Neural progenitor cell (in vitro differentiated cells): ENCODE measurements around the gene TNNC1. TPM values are rescaled to one million over a fixed set of nuclear protein-coding genes. Genes with fewer than 3 reads are reported as not detected.

Experiments
- DNase-seq: peaks from one replicate; pipeline ENCODE4 v3.0.0-alpha.2; 2016; ENCODE audit warnings: low spot score
- H2AFZ ChIP-seq: fragments of 200-600 bp; sonication (generic); replicated peaks from 2 replicates; pipeline ENCODE4 v1.6.1; 2016; ENCODE audit warnings: antibody characterized with exemption
- H3F3A ChIP-seq: fragments of 200-600 bp; sonication (generic); 2 replicates; pipeline ENCODE4 v1.6.1; 2016; ENCODE audit warnings: antibody characterized with exemption, low read depth
- H3K27ac ChIP-seq: fragments of 200-600 bp; sonication (generic); 2 replicates; pipeline ENCODE4 v1.5.1; 2016; ENCODE audit warnings: mild to moderate bottlenecking
- H3K27me3 ChIP-seq: fragments of 200-600 bp; sonication (generic); 2 replicates; pipeline ENCODE4 v1.6.1; 2016; ENCODE audit warnings: mild to moderate bottlenecking, moderate library complexity
- H3K36me3 ChIP-seq: fragments of 200-600 bp; sonication (generic); 2 replicates; pipeline ENCODE4 v1.5.1; 2016
- H3K4me1 ChIP-seq: fragments of 200-600 bp; sonication (generic); 2 replicates; pipeline ENCODE4 v1.6.1; 2016; ENCODE audit warnings: mixed run types
- H3K4me2 ChIP-seq: fragments of 200-600 bp; sonication (generic); 2 replicates; pipeline ENCODE4 v1.6.1; 2016
- H3K4me3 ChIP-seq: fragments of 200-600 bp; sonication (generic); 2 replicates; pipeline ENCODE4 v1.5.1; 2016
- H3K79me2 ChIP-seq: fragments of 200-600 bp; sonication (generic); 2 replicates; pipeline ENCODE4 v1.6.1; 2016; ENCODE audit warnings: low read depth
- H3K9ac ChIP-seq: fragments of 200-600 bp; sonication (generic); 2 replicates; pipeline ENCODE4 v1.6.1; 2016
- H3K9me3 ChIP-seq: fragments of 200-600 bp; sonication (generic); 2 replicates; pipeline ENCODE4 v1.5.1; 2016; ENCODE audit warnings: low read depth
- H4K20me1 ChIP-seq: fragments of 200-600 bp; sonication (generic); 2 replicates; pipeline ENCODE4 v1.6.1; 2016; ENCODE audit warnings: low read depth
- H3K27ac Mint-ChIP-seq: 3 replicates; pipeline ENCODE4 v1.8.0; 2021; ENCODE audit warnings: mixed read lengths
- H3K27me3 Mint-ChIP-seq: 2 replicates; pipeline ENCODE4 v1.8.0; 2022; ENCODE audit warnings: low read depth, mild to moderate bottlenecking, inconsistent platforms, moderate library complexity, mixed read lengths; ENCODE audit not compliant: insufficient read depth
- H3K36me3 Mint-ChIP-seq: 3 replicates; pipeline ENCODE4 v1.8.0; 2021; ENCODE audit warnings: mixed read lengths
- H3K4me1 Mint-ChIP-seq: 3 replicates; pipeline ENCODE4 v1.8.0; 2021; ENCODE audit warnings: mixed read lengths
- H3K4me3 Mint-ChIP-seq: 3 replicates; pipeline ENCODE4 v1.8.0; 2021; ENCODE audit warnings: mild to moderate bottlenecking, moderate library complexity, mixed read lengths
- H3K9me3 Mint-ChIP-seq: 3 replicates; pipeline ENCODE4 v1.8.0; 2020; ENCODE audit warnings: mixed read lengths
- EZH2 ChIP-seq: fragments of 200-600 bp; sonication (generic); IDR thresholded peaks from 2 replicates; pipeline ENCODE4 v1.6.1; 2017; ENCODE audit warnings: antibody characterized with exemption, mild to moderate bottlenecking, moderate library complexity
- EZH2phosphoT487 ChIP-seq: fragments of 200-600 bp; sonication (generic); IDR thresholded peaks from 2 replicates; pipeline ENCODE4 v1.6.1; 2017; ENCODE audit warnings: antibody characterized with exemption
- total RNA-seq: library from RNA; depleted of rRNA; stranded (reverse); fragments of >200 nt; gene quantifications from 2 replicates; pipeline ENCODE4 v1.2.3, GENCODE V29; 2015; ENCODE audit warnings: low replicate concordance
- TF ChIP-seq, protein P1 (sequence below): fragments of 200-600 bp; sonication (generic); IDR thresholded peaks from 2 replicates; pipeline ENCODE4 v1.5.1; 2017; ENCODE audit warnings: antibody characterized with exemption, mild to moderate bottlenecking

Gene TNNC1
- total RNA-seq, 1 donor from 2014 or later: 0.67 TPM

DNA sequence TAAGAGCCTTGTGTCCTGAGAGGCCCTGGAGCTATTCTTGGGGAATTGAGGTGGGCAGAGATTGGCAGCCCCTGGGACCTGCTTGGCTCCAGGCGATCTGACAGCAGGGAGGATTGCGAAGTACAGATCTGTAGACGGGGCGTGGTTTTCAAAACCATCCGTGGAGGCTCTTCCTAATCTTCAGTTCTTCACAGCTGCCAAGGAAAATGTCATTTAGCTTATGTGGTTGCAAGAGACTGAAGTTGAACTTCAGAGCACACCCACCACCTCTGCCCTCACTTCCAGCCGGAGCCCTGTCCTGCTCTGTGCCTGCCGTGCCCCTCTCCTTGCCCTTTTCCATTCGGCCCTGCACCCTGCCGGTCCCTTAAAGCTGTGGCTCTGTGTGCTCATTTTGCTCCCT is 14.5 kb upstream of the TNNC1 start:
- H3K9me3 ChIP-seq: no peaks in the 10 kb centered on the region
- H2AFZ ChIP-seq: no peak overlapping the region
- no peaks in the 10 kb centered on the region for H3K27me3 ChIP-seq
- no peak overlapping the region for H3K27ac ChIP-seq
- no peak overlapping the region for H3K4me3 ChIP-seq
- H3K4me3 Mint-ChIP-seq: no peak overlapping the region
- no peak overlapping the region for H3K9ac ChIP-seq
- H3K79me2 ChIP-seq: peaks cover 57% of the 10 kb centered on the region
- no peak overlapping the region for H3K27ac Mint-ChIP-seq
- peaks cover 79% of the 10 kb centered on the region for H4K20me1 ChIP-seq
- no peaks in the 10 kb centered on the region for H3K9me3 Mint-ChIP-seq
- H3K27me3 Mint-ChIP-seq: peaks cover 2% of the 10 kb centered on the region
- no peaks in the 10 kb centered on the region for H3K4me1 ChIP-seq
- H3K4me1 Mint-ChIP-seq: peaks cover 12% of the 10 kb centered on the region
- no peak for DNase-seq
- H3F3A ChIP-seq: peaks cover 14% of the 10 kb centered on the region
- peaks cover 22% of the 10 kb centered on the region for H3K36me3 Mint-ChIP-seq
- no peak for TF ChIP-seq EZH2
- TF ChIP-seq, protein P1, sequence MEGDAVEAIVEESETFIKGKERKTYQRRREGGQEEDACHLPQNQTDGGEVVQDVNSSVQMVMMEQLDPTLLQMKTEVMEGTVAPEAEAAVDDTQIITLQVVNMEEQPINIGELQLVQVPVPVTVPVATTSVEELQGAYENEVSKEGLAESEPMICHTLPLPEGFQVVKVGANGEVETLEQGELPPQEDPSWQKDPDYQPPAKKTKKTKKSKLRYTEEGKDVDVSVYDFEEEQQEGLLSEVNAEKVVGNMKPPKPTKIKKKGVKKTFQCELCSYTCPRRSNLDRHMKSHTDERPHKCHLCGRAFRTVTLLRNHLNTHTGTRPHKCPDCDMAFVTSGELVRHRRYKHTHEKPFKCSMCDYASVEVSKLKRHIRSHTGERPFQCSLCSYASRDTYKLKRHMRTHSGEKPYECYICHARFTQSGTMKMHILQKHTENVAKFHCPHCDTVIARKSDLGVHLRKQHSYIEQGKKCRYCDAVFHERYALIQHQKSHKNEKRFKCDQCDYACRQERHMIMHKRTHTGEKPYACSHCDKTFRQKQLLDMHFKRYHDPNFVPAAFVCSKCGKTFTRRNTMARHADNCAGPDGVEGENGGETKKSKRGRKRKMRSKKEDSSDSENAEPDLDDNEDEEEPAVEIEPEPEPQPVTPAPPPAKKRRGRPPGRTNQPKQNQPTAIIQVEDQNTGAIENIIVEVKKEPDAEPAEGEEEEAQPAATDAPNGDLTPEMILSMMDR: no peak
- TF ChIP-seq EZH2phosphoT487: no peak
- H3K4me2 ChIP-seq: no peak overlapping the region
- H3K36me3 ChIP-seq: peaks cover 3% of the 10 kb centered on the region

DNA sequence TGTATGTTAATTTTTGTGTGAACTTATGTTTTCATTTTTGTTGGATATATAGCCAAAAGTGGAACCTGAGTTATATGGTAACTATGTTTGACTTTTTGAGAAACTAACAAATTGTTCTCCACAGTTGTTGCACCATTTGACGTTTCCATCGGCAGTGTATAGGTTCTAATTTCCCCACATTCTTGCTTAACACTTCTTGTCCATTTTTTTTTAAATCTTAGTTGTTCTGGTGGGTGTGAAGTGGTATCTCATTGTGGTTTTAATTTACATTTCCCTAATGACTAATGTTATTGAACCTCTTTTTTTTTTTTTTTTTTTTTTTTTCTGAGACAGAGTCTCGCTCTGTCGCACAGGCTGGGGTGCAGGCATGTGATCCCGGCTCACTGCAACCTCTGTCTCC is 9.6 kb upstream of the TNNC1 start:
- peaks cover 28% of the 10 kb centered on the region for H3K36me3 Mint-ChIP-seq
- Histone ChIP-seq H3K27ac (no peak overlapping the region), H3K9ac (no peak overlapping the region), H3K4me2 (no peak overlapping the region), H3K79me2 (peaks cover 93% of the 10 kb centered on the region), H4K20me1 (peaks cover 75% of the 10 kb centered on the region), H3K4me1 (no peaks in the 10 kb centered on the region), H3F3A (peaks cover 14% of the 10 kb centered on the region), H3K9me3 (no peaks in the 10 kb centered on the region), H2AFZ (no peak overlapping the region), H3K27me3 (no peaks in the 10 kb centered on the region), H3K36me3 (peaks cover 23% of the 10 kb centered on the region), H3K4me3 (no peak overlapping the region)
- no peak overlapping the region for H3K4me3 Mint-ChIP-seq
- H3K27ac Mint-ChIP-seq: no peak overlapping the region
- no peak for DNase-seq
- peaks cover 3% of the 10 kb centered on the region for H3K4me1 Mint-ChIP-seq
- no peaks in the 10 kb centered on the region for H3K9me3 Mint-ChIP-seq
- no peak for TF ChIP-seq EZH2phosphoT487
- TF ChIP-seq, protein P1: no peak
- TF ChIP-seq EZH2: no peak
- peaks cover 2% of the 10 kb centered on the region for H3K27me3 Mint-ChIP-seq

DNA sequence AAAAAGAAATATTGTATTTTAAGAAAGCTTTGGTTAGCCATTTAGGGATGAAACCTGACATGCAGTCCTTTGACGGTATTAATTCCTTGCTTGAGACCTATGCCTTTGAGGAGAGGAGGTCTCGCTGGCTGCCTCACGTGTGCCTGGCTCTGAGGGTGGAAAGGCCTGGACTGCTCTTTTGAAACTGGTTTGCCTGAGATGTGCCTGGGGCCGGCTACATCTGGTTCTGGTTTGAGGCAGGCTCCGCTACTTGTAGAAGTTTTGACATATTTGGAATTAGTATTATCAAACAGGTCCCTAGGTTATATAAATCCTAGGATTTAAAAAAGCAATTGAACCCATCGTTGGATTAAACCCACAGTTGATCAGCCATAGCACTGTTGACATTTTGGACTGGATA is 8.0 kb upstream of the TNNC1 start:
- no peak overlapping the region for H3K9ac ChIP-seq
- H3K4me3 ChIP-seq: no peak overlapping the region
- Mint-ChIP-seq H3K27ac (no peak overlapping the region), H3K4me1 (peaks cover 11% of the 10 kb centered on the region), H3K9me3 (no peaks in the 10 kb centered on the region), H3K36me3 (peaks cover 34% of the 10 kb centered on the region), H3K4me3 (no peak overlapping the region), H3K27me3 (peaks cover 2% of the 10 kb centered on the region)
- no peaks in the 10 kb centered on the region for H3K27me3 ChIP-seq
- no peak overlapping the region for H3K4me2 ChIP-seq
- H4K20me1 ChIP-seq: peaks cover 76% of the 10 kb centered on the region
- no peak overlapping the region for H2AFZ ChIP-seq
- H3K9me3 ChIP-seq: no peaks in the 10 kb centered on the region
- peaks cover 11% of the 10 kb centered on the region for H3K4me1 ChIP-seq
- no peak overlapping the region for H3K27ac ChIP-seq
- no peak for DNase-seq
- peaks cover 95% of the 10 kb centered on the region for H3K79me2 ChIP-seq
- peaks cover 19% of the 10 kb centered on the region for H3F3A ChIP-seq
- peaks cover 30% of the 10 kb centered on the region for H3K36me3 ChIP-seq
- TF ChIP-seq EZH2 (no peak), EZH2phosphoT487 (no peak)
- TF ChIP-seq, protein P1: no peak
